ENCODE results near the gene POLN. TPM values are rescaled to one million over a fixed set of nuclear protein-coding genes. Genes with fewer than 3 reads are reported as not detected.
A peak's percentile ranks its signal among the peaks of the same experiment; 100 is the strongest.

The POLN gene
- total RNA-seq, 2 donors from 2014 or later: 1.8 to 7.3 TPM

GRCh38 chr4:2062808-2063524 is 179.0 kb downstream of the POLN start:
- no peaks in the 10 kb centered on the region for H3K36me3 Mint-ChIP-seq

GRCh38 chr4:2062168-2062807 is 179.6 kb downstream of the POLN start:
- DNase-seq (ENCODE audit: low spot score in 2 of 2): no peak
- Mint-ChIP-seq H3K36me3 (no peaks in the 10 kb centered on the region), H3K9me3 (no peaks in the 10 kb centered on the region), H3K27ac (no peak overlapping the region)
- ATAC-seq: no peak

More at GRCh38 chr4:2062808-2063524, 179.0 kb downstream of the POLN start:
- ATAC-seq: no peak
- Mint-ChIP-seq H3K9me3 (no peaks in the 10 kb centered on the region), H3K27ac (no peak overlapping the region)
- no peak for DNase-seq (ENCODE audit: low spot score in 2 of 2)

- no peak overlapping the region for H3K27ac Mint-ChIP-seq
- DNase-seq (ENCODE audit: low spot score in 2 of 2): no peak
- H3K9me3 Mint-ChIP-seq: no peaks in the 10 kb centered on the region
- ATAC-seq: no peak
- H3K36me3 Mint-ChIP-seq: no peaks in the 10 kb centered on the region
Observed at GRCh38 chr4:2061186-2062131, 180.5 kb downstream of the POLN start.

- Mint-ChIP-seq H3K27ac (no peak overlapping the region), H3K36me3 (no peaks in the 10 kb centered on the region), H3K9me3 (no peaks in the 10 kb centered on the region)
- no peak for DNase-seq (ENCODE audit: low spot score in 2 of 2)
- no peak for ATAC-seq
Observed at GRCh38 chr4:2060611-2061185, 181.2 kb downstream of the POLN start.

- Mint-ChIP-seq H3K36me3 (no peaks in the 10 kb centered on the region), H3K9me3 (no peaks in the 10 kb centered on the region), H3K27ac (no peak overlapping the region)
- peak in 1 of 2 donors; percentile 60 for ATAC-seq
- DNase-seq (ENCODE audit: low spot score in 2 of 2): peak in 1 of 2 donors; percentile 36
Observed at GRCh38 chr4:2059726-2060602, 182.0 kb downstream of the POLN start.

- no peaks in the 10 kb centered on the region for H3K36me3 Mint-ChIP-seq
- ATAC-seq: peak in 1 of 2 donors; percentile 64
- no peak within 1 kb of the TSS for H3K27ac Mint-ChIP-seq
- no peak for DNase-seq (ENCODE audit: low spot score in 2 of 2)
- no peaks in the 10 kb centered on the region for H3K9me3 Mint-ChIP-seq
Observed at GRCh38 chr4:2059046-2059725, 182.7 kb downstream of the POLN start, which contains the start of gene NAT8L. Gene NAT8L (plus strand): TSS chr4:2059327. CDS start chr4:2059512, 185 bp downstream.

- no peak for DNase-seq (ENCODE audit: low spot score in 2 of 2)
- H3K9me3 Mint-ChIP-seq: no peaks in the 10 kb centered on the region
- H3K27ac Mint-ChIP-seq: no peak overlapping the region
- no peaks in the 10 kb centered on the region for H3K36me3 Mint-ChIP-seq
- ATAC-seq: peak; percentile 43 to 48
Observed at GRCh38 chr4:2058264-2059045, 183.5 kb downstream of the POLN start.

- Mint-ChIP-seq H3K27ac (no peak overlapping the region), H3K9me3 (no peaks in the 10 kb centered on the region), H3K36me3 (no peaks in the 10 kb centered on the region)
- DNase-seq (ENCODE audit: low spot score in 2 of 2): no peak
- no peak for ATAC-seq
Observed at GRCh38 chr4:2057382-2058065, 184.4 kb downstream of the POLN start.

GRCh38 chr4:2054217-2054616 is 187.7 kb downstream of the POLN start:
- Mint-ChIP-seq H3K9me3 (no peaks in the 10 kb centered on the region), H3K27ac (no peak overlapping the region), H3K36me3 (no peaks in the 10 kb centered on the region)
- no peak for DNase-seq (ENCODE audit: low spot score in 2 of 2)
- no peak for ATAC-seq

GRCh38 chr4:2051086-2051485 is 190.8 kb downstream of the POLN start:
- H3K9me3 Mint-ChIP-seq: no peaks in the 10 kb centered on the region
- no peak for DNase-seq (ENCODE audit: low spot score in 2 of 2)
- no peak overlapping the region for H3K27ac Mint-ChIP-seq
- no peak for ATAC-seq
- H3K36me3 Mint-ChIP-seq: no peaks in the 10 kb centered on the region

- DNase-seq (ENCODE audit: low spot score in 2 of 2): no peak
- Mint-ChIP-seq H3K27ac (no peak overlapping the region), H3K9me3 (no peaks in the 10 kb centered on the region), H3K36me3 (no peaks in the 10 kb centered on the region)
- no peak for ATAC-seq
Observed at GRCh38 chr4:2049811-2050210, 192.1 kb downstream of the POLN start.

- ATAC-seq (no peak), DNase-seq (ENCODE audit: low spot score in 2 of 2) (peak in 1 of 2 donors; percentile 44)
- Mint-ChIP-seq H3K27ac (no peak overlapping the region), H3K36me3 (no peaks in the 10 kb centered on the region), H3K9me3 (no peaks in the 10 kb centered on the region)
Observed at GRCh38 chr4:2049381-2049780, 192.5 kb downstream of the POLN start.

- H3K27ac Mint-ChIP-seq: no peak overlapping the region
- no peaks in the 10 kb centered on the region for H3K9me3 Mint-ChIP-seq
- ATAC-seq (no peak), DNase-seq (ENCODE audit: low spot score in 2 of 2) (peak in 1 of 2 donors; percentile 45)
- no peaks in the 10 kb centered on the region for H3K36me3 Mint-ChIP-seq
Observed at GRCh38 chr4:2048831-2049230, 193.1 kb downstream of the POLN start.
